ENCODE measurements around the gene PRKG1.

Gene PRKG1

GRCh38 chr10:52314822-52315552 is 1240.7 kb downstream of the PRKG1 start:
- no peak for DNase-seq

- DNase-seq: no peak
Observed at GRCh38 chr10:52316001-52316400, 1241.7 kb downstream of the PRKG1 start.

GRCh38 chr10:52316500-52316899 is 1242.2 kb downstream of the PRKG1 start:
- DNase-seq: no peak

- no peak for DNase-seq
Observed at GRCh38 chr10:52318136-52318701, 1243.9 kb downstream of the PRKG1 start.

- no peak for DNase-seq
Observed at GRCh38 chr10:52318822-52319464, 1244.7 kb downstream of the PRKG1 start.

- DNase-seq: no peak
Observed at GRCh38 chr10:52319926-52320325, 1245.6 kb downstream of the PRKG1 start.

DNA sequence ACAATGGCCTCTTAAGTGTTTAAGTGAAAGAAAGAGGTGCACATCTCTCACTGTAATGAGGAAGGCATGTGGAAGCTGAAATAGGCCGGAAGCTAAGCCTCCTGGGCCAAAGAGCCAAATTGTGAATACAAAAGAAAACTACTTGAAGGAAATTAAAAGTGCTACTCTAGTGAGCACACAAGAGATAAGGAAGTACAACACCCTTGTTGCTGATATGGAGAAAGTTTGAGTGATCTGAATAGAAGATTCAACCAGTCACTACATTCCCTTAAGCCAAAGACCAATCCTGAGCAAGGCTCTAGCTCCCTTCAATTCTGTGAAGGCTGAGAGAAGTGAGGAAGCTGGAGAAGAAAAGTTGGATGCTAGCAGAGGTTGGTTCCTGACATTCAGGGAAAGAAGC is 1248.0 kb downstream of the PRKG1 start:
- DNase-seq: no peak

GRCh38 chr10:52322936-52323335 is 1248.6 kb downstream of the PRKG1 start:
- DNase-seq: no peak

- DNase-seq: no peak
Observed at GRCh38 chr10:52326382-52326781, 1252.1 kb downstream of the PRKG1 start.

GRCh38 chr10:52331638-52332364 is 1257.5 kb downstream of the PRKG1 start:
- DNase-seq: no peak

- DNase-seq: no peak
Observed at GRCh38 chr10:52332815-52333214, 1258.5 kb downstream of the PRKG1 start.

DNA sequence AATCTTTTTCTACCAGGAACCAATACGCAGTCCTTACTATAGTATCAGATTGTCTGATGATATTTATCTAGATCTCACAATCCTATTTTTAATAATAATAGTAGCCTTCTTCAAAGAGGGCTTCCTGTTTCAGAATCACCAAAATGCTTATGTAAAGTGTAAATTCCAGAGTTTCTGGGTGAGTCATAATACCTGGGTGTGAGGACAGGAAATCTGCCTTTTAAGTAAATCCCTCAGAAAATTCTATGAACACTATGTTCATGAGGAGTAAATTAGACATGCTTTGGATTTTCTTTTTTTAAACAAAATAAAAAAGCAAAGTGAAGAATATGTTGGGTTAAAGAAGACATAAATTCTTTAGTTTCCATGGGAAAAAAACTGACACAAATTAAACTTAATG is 1260.3 kb downstream of the PRKG1 start:
- no peak for DNase-seq

- no peak for DNase-seq
Observed at GRCh38 chr10:52335665-52336064, 1261.4 kb downstream of the PRKG1 start.

DNA sequence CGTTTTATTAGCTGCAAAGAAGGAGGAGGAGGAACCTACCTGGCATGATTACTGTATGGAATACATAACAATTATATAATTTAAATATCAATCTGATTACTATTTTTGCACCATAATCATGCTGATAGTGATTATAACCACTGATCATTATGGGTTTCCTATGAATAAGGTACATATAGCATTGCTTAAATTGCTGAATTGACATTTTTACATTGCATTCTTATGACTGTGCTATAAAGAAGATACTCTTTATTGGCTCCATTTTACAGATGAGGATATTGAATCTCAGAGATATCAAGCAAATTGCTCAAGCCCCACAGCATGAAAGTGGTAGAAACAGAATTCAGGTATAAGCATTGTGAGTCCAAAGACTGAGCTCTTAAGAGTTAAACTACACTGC is 1262.9 kb downstream of the PRKG1 start:
- DNase-seq: no peak

DNA sequence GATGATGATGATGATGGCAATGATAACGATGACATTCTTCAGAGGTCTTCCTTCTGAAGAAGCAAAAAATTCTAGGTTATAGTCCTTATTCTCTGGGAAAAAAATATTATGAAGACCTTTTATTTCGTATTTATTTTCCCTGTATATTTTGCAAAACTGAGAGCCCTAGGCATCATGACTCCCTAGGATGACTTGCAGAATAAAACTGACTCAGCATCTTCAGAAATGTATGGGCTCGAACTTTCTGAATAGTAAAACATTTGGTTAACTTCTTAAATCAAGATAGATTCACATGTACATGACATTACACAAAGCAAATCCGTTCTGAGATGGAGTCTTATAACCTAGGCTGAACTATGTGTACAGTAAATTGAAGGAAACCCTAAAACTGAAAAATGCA is 1269.2 kb downstream of the PRKG1 start:
- no peak for DNase-seq

GRCh38 chr10:52346394-52347326 is 1272.4 kb downstream of the PRKG1 start:
- no peak for DNase-seq

- DNase-seq: no peak
Observed at GRCh38 chr10:52347327-52347667, 1273.0 kb downstream of the PRKG1 start.
